IMR-90 (cell line): ENCODE data around the gene RHOT1. TPM values are rescaled to one million over a fixed set of nuclear protein-coding genes. Genes with fewer than 3 reads are reported as not detected.

ENCODE experiments used
- ATAC-seq: fragments of 200-7000 bp; cut with Tn5 transposase; 2 replicates; pipeline ENCODE4 v1.9.1; 2020; ENCODE audit warnings: low read depth, mild to moderate bottlenecking, moderate library complexity
- BruUV-seq: library from RNA; stranded (reverse); fragments of 400-500 nt; replicated peaks from 2 replicates; lab custom pipeline; 2021; lab: Mats Ljungman, UMichigan
- CTCF ChIA-PET: fragments of 300-600 bp; formaldehyde crosslinking; extraction: SDS; loops from one replicate; lab custom pipeline; 2021; ENCODE audit warnings: antibody characterized with exemption; lab: Yijun Ruan, JAX
- POLR2A ChIA-PET: fragments of 300-600 bp; sonication (Branson Sonifier 250); formaldehyde crosslinking; loops from one replicate; lab custom pipeline; 2022; ENCODE audit warnings: antibody characterized with exemption; ENCODE audit not compliant: unreplicated experiment; lab: Charles Lee
- DNase-seq: peaks from one replicate; pipeline ENCODE4 v3.0.0; 2013
- H2AFZ ChIP-seq: replicated peaks from 2 replicates; pipeline ENCODE3; 2013; ENCODE audit warnings: low read length, mild to moderate bottlenecking; ENCODE audit not compliant: poor library complexity
- H2AK5ac ChIP-seq: 2 replicates; pipeline ENCODE4 v1.6.1; 2013; ENCODE audit warnings: low read depth, low read length, inconsistent platforms
- H2AK9ac ChIP-seq: replicated peaks from 2 replicates; pipeline ENCODE3; 2013; ENCODE audit warnings: mild to moderate bottlenecking, low read depth, low read length, moderate library complexity; ENCODE audit not compliant: poor library complexity
- H2BK120ac ChIP-seq: 2 replicates; pipeline ENCODE4 v1.6.1; 2013; ENCODE audit warnings: low read depth, low read length, inconsistent platforms
- H2BK15ac ChIP-seq: 3 replicates; pipeline ENCODE4 v1.6.1; 2013; ENCODE audit warnings: low read depth, low read length, inconsistent platforms
- H2BK20ac ChIP-seq: 2 replicates; pipeline ENCODE4 v1.6.1; 2013; ENCODE audit warnings: low read depth, mild to moderate bottlenecking, inconsistent platforms, low read length, moderate library complexity
- H2BK5ac ChIP-seq: 2 replicates; pipeline ENCODE4 v1.6.1; 2013; ENCODE audit warnings: mild to moderate bottlenecking, low read depth, low read length, inconsistent platforms; ENCODE audit not compliant: poor library complexity, severe bottlenecking
- H3K14ac ChIP-seq: replicated peaks from 2 replicates; pipeline ENCODE4 v1.6.1; 2013; ENCODE audit warnings: low read depth, low read length, inconsistent platforms
- H3K18ac ChIP-seq: 2 replicates; pipeline ENCODE4 v1.6.1; 2013; ENCODE audit warnings: low read depth, low read length, control low read depth
- H3K23ac ChIP-seq: 2 replicates; pipeline ENCODE4 v1.6.1; 2013; ENCODE audit warnings: low read depth, low read length, inconsistent platforms
- H3K27ac ChIP-seq: 2 replicates; pipeline ENCODE4 v1.5.1; 2013; ENCODE audit warnings: mild to moderate bottlenecking, control low read depth, low read length; ENCODE audit not compliant: insufficient read depth
- H3K27me3 ChIP-seq: 2 replicates; pipeline ENCODE4 v1.6.1; 2013; ENCODE audit warnings: low read length; ENCODE audit not compliant: control insufficient read depth, insufficient read depth
- H3K36me3 ChIP-seq: 2 replicates; pipeline ENCODE4 v1.6.1; 2013; ENCODE audit warnings: low read length, mixed read lengths; ENCODE audit not compliant: control insufficient read depth, insufficient read depth
- H3K4ac ChIP-seq: 2 replicates; pipeline ENCODE4 v1.6.1; 2013; ENCODE audit warnings: low read depth, low read length, inconsistent platforms
- H3K4me1 ChIP-seq: 2 replicates; pipeline ENCODE4 v1.6.1; 2013; ENCODE audit warnings: low read length, mixed read lengths; ENCODE audit not compliant: control insufficient read depth, insufficient read depth
- H3K4me2 ChIP-seq: 2 replicates; pipeline ENCODE4 v1.6.1; 2013; ENCODE audit warnings: low read depth, mild to moderate bottlenecking, control low read depth, low read length, moderate library complexity
- H3K4me3 ChIP-seq: 2 replicates; pipeline ENCODE4 v1.5.1; 2013; ENCODE audit warnings: low read depth, mild to moderate bottlenecking, control low read depth, low read length, moderate library complexity; ENCODE audit not compliant: insufficient read depth
- H3K56ac ChIP-seq: 2 replicates; pipeline ENCODE4 v1.6.1; 2013; ENCODE audit warnings: low read length, inconsistent platforms; ENCODE audit not compliant: insufficient read depth; ENCODE audit errors: extremely low read depth
- H3K79me1 ChIP-seq, 2 experiments: 2 replicates each; pipeline ENCODE4 v1.6.1; 2013; ENCODE audit warnings: low read length in 2 of 2, inconsistent platforms in 1 of 2, low read depth in 1 of 2
- H3K9ac ChIP-seq: 2 replicates; pipeline ENCODE4 v1.6.1; 2013; ENCODE audit warnings: low read depth, low read length, control low read depth
- H3K9me1 ChIP-seq: 2 replicates; pipeline ENCODE4 v1.6.1; 2013; ENCODE audit warnings: low read length, inconsistent platforms; ENCODE audit not compliant: insufficient read depth
- H3K9me3 ChIP-seq: 2 replicates; pipeline ENCODE4 v1.6.1; 2013; ENCODE audit warnings: low read length; ENCODE audit not compliant: control insufficient read depth, insufficient read depth
- H4K20me1 ChIP-seq: 2 replicates; pipeline ENCODE4 v1.6.1; 2013; ENCODE audit warnings: low read length, inconsistent platforms; ENCODE audit not compliant: insufficient read depth
- H4K5ac ChIP-seq: 2 replicates; pipeline ENCODE4 v1.6.1; 2013; ENCODE audit warnings: mild to moderate bottlenecking, low read depth, low read length, control low read depth
- H4K8ac ChIP-seq, 2 experiments: 2 replicates each; pipeline ENCODE4 v1.6.1; 2013; ENCODE audit warnings: low read depth in 2 of 2, low read length in 2 of 2, control low read depth in 1 of 2, inconsistent platforms in 1 of 2
- H4K91ac ChIP-seq: 2 replicates; pipeline ENCODE4 v1.6.1; 2013; ENCODE audit warnings: low read depth, low read length, inconsistent platforms; ENCODE audit not compliant: insufficient read depth
- CEBPB ChIP-seq: IDR thresholded peaks from 2 replicates; pipeline ENCODE4 v1.6.1; 2012; ENCODE audit warnings: low read depth, low read length, improper control_type of control experiment
- CHD1 ChIP-seq: IDR thresholded peaks from 2 replicates; pipeline ENCODE4 v1.6.1; 2012; ENCODE audit warnings: low read depth, low read length, improper control_type of control experiment
- CTCF ChIP-seq: conservative IDR thresholded peaks from 2 replicates; pipeline ENCODE4 v1.5.1; 2012; ENCODE audit warnings: mild to moderate bottlenecking, low read depth, low read length, improper control_type of control experiment
- ELK1 ChIP-seq: fragments of 150-350 bp; IDR thresholded peaks from 2 replicates; pipeline ENCODE4 v1.6.1; 2016; ENCODE audit warnings: low read depth, mild to moderate bottlenecking, low read length, moderate library complexity, borderline replicate concordance
- MXI1 ChIP-seq: IDR thresholded peaks from 2 replicates; pipeline ENCODE4 v1.6.1; 2012; ENCODE audit warnings: low read depth, mild to moderate bottlenecking, low read length, moderate library complexity, borderline replicate concordance
- NFE2L2 ChIP-seq: fragments of 150-350 bp; IDR thresholded peaks from 2 replicates; pipeline ENCODE4 v1.6.1; 2016; ENCODE audit warnings: low read depth, mild to moderate bottlenecking, low read length
- POLR2A ChIP-seq: IDR thresholded peaks from 2 replicates; pipeline ENCODE4 v1.6.1; 2012; ENCODE audit warnings: mild to moderate bottlenecking, low read depth, low read length
- RCOR1 ChIP-seq: IDR thresholded peaks from 2 replicates; pipeline ENCODE4 v1.6.1; 2012; ENCODE audit warnings: mild to moderate bottlenecking, low read length, improper control_type of control experiment; ENCODE audit not compliant: insufficient replicate concordance
- WGBS, 2 experiments: methylation state at CpG; one replicate each; pipeline versions ENCODE4 v1.1.5 to v1.1.7; 2013; ENCODE audit warnings: missing lambda C conversion rate in 2 of 2; ENCODE audit not compliant: insufficient read length in 1 of 2; ENCODE audit errors: extremely low coverage in 2 of 2; 5-methylcytosine and 5-hydroxymethylcytosine counted together
- dilution Hi-C: fragments of 300-500 bp; cut with HindIII; formaldehyde crosslinking; loops from one replicate; pipeline ENCODE4 v1.14.3; 2018; ENCODE audit warnings: low sequenced_read_pairs; ENCODE audit not compliant: unreplicated experiment
- in situ Hi-C: fragments of 300-500 bp; cut with MboI; formaldehyde crosslinking; loops from 3 replicates; pipeline ENCODE4 v1.14.3; 2019; ENCODE audit warnings: low sequenced_read_pairs, inconsistent platforms, mixed read lengths
- intact Hi-C: fragments of 100-400 bp; cut with micrococcal nuclease; formaldehyde crosslinking; loops from 2 replicates; pipeline ENCODE4 v1.10.0; 2022
- polyA plus RNA-seq, 3 experiments: library from polyadenylated mRNA; depleted of rRNA; stranded (reverse); fragments of >200 nt; gene quantifications; 2 replicates each; pipeline ENCODE4 v1.2.3, GENCODE V29; 2012; ENCODE audit warnings: low replicate concordance in 1 of 3
- total RNA-seq: library from RNA; depleted of rRNA; stranded (reverse); fragments of >200 nt; gene quantifications from 2 replicates; pipeline ENCODE4 v1.2.3, GENCODE V29; 2012

Gene RHOT1
- total and polyA plus RNA-seq, 2 of the 4 experiments (the other 2 are of a cell fraction), result 27.4 to 27.6 TPM

GRCh38 chr17:32197987-32198386 is 55.7 kb downstream of the RHOT1 start:
- no peak overlapping the region for H2AK9ac ChIP-seq
- H3K4me3 ChIP-seq, result no peak overlapping the region
- peaks cover 28% of the 10 kb centered on the region for H3K36me3 ChIP-seq
- H2AFZ ChIP-seq, result no peak overlapping the region
- dilution Hi-C loops (no loop called here), in situ Hi-C loops (no loop called here), intact Hi-C loops (no loop called here)
- H3K4me1 ChIP-seq, result no peaks in the 10 kb centered on the region
- H4K8ac ChIP-seq, result no peak overlapping the region
- no peaks in the 10 kb centered on the region for H3K9me3 ChIP-seq
- no peak overlapping the region for H3K23ac ChIP-seq
- peaks cover 4% of the 10 kb centered on the region; the same call in 1 of the 2 replicates for H3K9me1 ChIP-seq
- no peaks in the 10 kb centered on the region; a peak in 2 of 4 replicates for H3K79me1 ChIP-seq
- ATAC-seq (no peak), DNase-seq (no peak)
- no CpG with 5 or more reads among the region's 1 CpG for WGBS, 2 experiments
- no peak overlapping the region; the same call in 1 of the 2 replicates for H2AK5ac ChIP-seq
- H2BK20ac ChIP-seq, result no peak overlapping the region
- no peak overlapping the region for H3K9ac ChIP-seq
- TF ChIP-seq CEBPB, result no peak
- TF ChIP-seq MXI1, result no peak
- no peak for TF ChIP-seq RCOR1
- TF ChIP-seq POLR2A, result no peak
- no peak for TF ChIP-seq CHD1
- no peak for TF ChIP-seq NFE2L2
- TF ChIP-seq ELK1, result no peak
- no peak for TF ChIP-seq CTCF
- no peak overlapping the region for H2BK15ac ChIP-seq
- H3K56ac ChIP-seq, result no peak overlapping the region
- H4K20me1 ChIP-seq, result no peaks in the 10 kb centered on the region
- H3K4me2 ChIP-seq, result no peak overlapping the region
- CTCF ChIA-PET, result no interaction called here
- H4K5ac ChIP-seq, result no peak overlapping the region
- no peak overlapping the region for H3K27ac ChIP-seq
- H3K4ac ChIP-seq, result no peak overlapping the region
- H3K14ac ChIP-seq, result no peak overlapping the region
- no peak overlapping the region for H2BK120ac ChIP-seq
- no TSS peak for BruUV-seq
- H4K91ac ChIP-seq, result no peak overlapping the region
- H3K27me3 ChIP-seq, result no peaks in the 10 kb centered on the region
- H3K18ac ChIP-seq, result no peak overlapping the region
- H2BK5ac ChIP-seq, result no peak overlapping the region
- POLR2A ChIA-PET, result no interaction called here
